HG03571 (cell line): ENCODE measurements around the gene RETREG2.
"Not testable (repeated sequence)": the region's sequence is repeated elsewhere in the genome, so short reads cannot be mapped to it uniquely, and the experiment has no call there.

Source experiments
- ATAC-seq: cut with Tn5 transposase; IDR thresholded peaks from one replicate; pipeline ENCODE4 v1.9.1; 2021; ENCODE audit not compliant: unreplicated experiment

RETREG2 gene

DNA sequence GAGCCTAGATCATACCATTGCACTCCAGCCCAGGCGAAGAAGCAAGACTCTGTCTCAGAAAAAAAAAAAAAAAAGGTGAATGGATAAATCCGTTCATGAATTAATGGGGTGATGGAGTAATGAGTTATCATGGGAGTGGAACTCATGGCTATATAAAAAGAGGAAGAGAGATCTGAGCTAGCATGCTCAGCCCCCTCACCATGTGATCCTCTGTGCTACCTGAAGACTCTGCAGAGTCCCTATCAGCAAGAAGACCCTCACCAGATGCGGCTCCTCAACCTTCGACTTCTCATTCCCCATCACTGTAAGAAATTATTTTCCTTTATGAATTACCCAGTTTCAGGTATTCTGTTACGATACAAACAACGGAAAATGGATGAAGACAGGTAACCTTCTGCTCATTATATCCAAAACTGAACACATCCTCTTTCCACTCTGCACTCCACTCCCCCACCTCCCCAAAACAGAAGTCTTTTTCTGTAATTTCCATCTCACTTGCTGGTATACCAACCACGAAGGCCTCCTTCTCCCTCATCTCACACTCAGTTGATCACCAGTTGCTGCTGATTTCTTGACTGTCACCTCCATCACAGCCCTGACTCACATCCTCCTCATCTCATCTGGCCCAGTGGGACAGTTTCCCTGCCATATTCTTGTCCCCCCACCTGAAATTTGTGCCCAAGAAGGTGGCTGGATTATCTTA lies 8.8 kb downstream of the RETREG2 start:
- ATAC-seq: no peak

DNA sequence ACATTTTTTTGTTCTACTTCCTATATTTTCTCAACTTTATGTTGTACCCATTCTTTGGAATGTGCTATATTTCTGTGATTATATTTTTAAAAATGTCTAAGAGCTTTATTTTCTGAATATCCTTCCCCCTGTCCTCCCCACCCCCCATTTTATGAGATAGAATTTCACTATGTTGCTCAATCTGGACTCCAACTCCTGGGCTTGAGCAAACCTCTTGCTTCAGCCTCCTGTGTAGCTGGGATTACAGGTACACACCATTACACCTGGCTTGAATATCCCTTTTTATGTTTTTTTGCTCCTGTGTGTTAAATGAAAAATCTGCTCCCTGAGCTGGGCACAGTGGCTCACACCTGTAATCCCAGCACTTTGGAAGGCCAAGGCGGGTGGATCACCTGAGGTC lies 19.3 kb downstream of the RETREG2 start:
- ATAC-seq: no peak

DNA sequence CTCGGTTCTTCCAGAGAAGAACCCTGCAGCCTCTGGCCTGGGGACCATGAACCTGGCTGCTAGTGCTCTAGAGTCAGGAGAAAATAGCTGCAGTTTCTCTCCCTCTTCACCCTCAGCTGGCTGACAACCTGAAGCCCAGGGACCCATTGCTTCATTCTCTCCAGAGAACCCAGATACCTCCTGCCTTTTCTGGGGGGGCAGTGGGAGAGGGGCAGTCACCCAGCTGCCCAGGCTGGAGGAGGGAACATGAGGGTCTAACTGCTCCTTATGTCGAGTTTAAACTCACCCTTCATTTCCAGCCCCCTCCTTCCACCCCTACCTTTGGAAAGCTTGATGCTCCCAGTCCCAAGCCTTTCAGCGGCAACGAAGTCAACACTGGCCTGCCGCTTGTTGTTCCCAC lies 20.9 kb downstream of the RETREG2 start:
- ATAC-seq: no peak

DNA sequence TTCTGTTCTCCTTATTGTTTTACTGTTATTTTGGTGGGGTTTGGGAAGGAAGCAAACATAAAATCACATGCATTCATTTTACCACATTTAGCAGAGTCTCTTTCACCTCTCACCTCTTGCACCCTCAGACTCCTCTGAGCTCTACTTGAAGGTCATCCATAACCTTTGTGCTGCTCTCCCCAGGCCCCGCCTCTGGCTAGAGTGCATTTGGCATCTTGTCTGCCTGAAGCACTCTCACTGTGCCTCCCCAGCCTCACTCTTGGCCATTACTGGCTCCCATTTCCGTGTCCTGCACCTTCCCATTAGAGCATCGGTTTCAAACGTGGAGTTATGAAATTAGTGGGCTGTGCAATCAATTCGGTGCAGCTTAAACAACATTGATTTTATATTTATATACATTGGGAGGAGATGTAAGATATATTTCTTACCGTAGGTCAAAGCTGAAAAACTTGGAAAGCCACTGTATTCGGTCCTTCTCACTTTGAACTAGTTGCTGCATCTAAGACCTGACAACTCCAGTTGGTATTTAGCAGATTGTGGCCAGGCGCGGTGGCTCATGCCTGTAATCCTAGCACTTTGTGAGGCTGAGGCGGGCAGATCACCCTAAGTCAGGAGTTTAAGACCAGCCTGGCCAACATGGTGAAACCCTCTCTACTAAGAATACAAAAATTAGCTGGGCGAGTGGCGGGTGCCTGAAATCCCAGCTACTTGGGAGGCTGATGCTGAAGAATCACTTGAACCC lies 21.6 kb downstream of the RETREG2 start:
- ATAC-seq: no peak

DNA sequence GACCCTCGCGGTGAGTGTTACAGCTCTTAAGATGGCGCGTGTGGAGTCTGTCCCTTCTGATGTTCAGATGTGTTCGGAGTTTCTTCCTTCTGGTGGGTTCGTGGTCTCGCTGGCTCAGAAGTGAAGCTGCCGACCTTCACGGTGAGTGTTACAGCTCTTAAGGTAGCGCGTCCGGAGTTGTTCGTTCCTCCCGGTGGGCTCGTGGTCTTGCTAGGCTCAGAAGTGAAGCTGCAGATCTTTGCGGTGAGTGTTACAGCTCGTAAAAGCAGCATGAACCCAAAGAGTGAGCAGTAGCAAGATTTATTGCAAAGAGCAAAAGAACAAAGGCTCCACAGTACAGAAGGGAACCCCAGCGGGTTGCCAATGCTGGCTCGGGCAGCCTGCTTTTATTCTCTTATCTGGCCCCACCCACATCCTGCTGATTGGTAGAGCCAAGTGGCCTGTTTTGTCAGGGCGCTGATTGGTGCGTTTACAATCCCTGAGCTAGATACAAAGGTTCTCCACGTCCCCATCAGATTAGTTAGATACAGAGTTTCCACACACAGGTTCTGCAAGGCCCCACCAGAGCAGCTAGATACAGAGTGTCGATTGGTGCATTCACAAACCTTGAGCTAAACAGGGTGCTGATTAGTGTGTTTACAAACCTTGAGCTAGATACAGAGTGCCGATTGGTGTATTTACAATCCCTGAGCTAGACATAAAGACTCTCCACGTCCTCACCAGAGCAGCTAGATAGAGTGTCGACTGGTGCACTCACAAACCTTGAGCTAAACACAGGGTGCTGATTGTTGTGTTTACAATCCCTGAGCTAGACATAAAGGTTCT lies 22.6 kb downstream of the RETREG2 start:
- ATAC-seq: not testable (repeated sequence)

DNA sequence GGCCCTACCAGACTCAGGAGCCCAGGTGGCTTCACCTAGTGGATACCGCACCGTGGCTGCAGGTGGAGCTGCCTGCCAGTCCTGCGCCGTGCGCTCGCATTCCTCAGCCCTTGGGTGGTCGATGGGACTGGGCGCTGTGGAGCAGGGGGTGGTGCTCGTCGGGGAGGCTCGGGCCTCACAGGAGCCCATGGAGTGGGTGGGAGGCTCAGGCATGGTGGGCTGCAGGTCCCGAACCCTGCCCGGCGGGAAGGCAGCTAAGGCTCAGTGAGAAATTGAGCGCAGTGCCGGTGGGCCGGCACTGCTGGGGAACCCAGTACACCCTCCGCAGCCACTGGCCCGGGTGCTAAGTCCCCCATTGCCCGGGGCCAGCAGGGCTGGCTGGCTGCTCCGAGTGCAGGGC lies 23.3 kb downstream of the RETREG2 start:
- ATAC-seq: not testable (repeated sequence)

DNA sequence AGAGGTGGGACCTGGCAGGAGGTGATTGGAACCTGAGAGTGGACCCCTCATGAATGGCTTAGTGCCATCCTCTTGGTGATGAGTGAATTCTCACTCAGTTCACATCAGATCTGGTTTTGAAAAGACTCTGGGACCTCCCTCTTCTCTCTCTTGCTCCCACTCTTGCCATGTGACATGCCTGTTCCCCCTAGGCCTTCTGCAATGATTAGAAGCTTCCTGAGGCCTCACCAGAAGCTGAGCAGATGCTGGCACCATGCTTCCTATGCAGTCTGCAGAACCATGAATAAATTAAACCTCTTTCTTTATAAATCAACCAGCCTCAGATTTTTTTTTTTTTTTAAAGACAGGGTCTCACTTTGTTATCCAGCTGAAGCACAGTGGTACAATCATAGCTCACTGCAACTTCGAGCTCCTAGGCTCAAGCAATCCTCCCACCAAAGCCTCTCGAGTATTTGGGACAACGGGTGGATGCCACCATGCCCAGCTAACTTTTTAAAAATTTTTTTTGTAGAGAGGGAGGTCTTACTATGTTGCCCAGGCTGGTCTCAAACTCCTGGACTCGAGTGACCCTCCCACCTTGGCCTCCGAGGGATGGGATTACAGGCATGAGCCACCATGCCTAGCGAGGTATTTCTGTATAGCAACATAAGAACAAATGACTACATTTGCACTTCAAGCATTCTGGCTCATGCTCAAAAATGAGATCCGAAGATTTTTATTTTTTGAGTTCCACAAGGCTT lies 26.5 kb downstream of the RETREG2 start:
- ATAC-seq: no peak

DNA sequence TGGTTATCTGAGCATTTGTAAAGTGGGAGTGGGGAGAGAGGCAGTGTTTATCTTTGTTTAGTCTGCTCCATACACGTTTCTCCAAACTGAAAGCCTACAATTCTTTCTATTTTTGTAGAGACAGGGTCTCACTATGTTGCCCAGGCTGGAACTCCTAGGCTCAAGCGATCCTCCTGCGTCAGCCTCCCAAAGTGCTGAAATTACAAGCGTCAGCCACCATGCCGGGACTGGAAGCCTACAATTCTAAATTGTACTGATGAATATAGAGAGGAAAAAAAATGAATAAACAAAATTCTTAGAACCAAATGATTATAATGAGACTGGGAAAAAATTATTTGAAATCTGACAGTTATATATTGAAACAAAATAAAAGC lies 27.1 kb downstream of the RETREG2 start:
- no peak for ATAC-seq

DNA sequence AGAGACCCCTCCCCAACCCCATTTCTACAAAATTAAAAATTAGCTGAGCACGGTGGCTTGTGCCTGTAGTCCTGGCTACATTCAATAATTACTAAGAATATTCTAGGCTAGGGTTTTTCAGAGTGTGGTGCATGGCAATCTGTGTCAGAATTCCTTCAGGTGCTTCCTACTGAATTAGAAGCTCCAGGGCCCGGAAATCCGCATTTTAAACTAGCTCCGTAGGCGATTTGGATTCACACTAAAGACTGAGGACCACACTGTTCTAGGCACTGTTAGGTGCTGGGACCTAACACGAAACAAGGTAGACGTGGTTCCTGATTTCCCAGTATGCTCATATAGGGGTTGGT lies 27.9 kb downstream of the RETREG2 start:
- no peak for ATAC-seq

DNA sequence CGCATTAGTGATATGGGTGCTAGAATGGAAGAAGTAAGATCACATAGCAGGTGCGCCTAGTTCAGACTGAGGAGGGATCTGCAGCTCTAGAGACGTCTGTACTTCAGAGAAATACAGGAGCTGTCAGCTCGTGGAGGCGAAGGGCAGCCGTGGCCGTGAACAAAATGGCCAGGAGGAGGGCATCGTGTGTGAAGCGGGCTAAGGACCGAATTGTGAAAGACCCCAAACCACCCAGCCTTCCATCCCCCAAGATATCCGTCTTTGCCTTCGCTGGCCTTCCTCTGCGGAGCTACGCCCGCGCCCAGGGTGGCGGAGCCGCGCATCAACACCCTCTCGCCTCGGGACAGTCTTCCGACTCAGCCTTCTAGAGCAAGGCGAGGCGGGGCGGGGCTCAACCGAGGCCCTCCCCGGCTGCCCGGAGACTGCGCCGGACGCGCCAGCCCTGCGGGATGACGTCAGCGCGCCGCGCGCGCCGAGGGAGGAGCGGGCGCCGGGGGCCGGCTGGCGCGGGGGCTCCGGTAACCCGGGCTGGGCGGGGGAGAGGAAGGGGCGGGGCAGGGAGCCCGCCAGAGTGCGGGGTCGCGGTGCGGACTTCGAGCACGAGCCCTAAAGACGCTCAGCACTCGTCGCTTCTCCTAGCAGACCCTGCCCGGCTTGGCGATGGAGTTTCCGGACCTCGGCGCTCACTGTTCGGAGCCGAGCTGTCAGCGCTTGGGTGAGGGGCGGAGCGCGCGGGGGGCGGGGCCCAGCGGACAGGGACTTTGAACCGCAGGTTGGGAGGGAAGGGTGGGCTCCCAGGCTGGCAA lies 28.5 kb downstream of the RETREG2 start, which contains the start of gene ZFAND2B:
Gene ZFAND2B (plus strand): TSS at position 455 of the 806 bp plus-strand sequence. CDS start 206 bp downstream, at position 661.
- ATAC-seq: peak; percentile 97

DNA sequence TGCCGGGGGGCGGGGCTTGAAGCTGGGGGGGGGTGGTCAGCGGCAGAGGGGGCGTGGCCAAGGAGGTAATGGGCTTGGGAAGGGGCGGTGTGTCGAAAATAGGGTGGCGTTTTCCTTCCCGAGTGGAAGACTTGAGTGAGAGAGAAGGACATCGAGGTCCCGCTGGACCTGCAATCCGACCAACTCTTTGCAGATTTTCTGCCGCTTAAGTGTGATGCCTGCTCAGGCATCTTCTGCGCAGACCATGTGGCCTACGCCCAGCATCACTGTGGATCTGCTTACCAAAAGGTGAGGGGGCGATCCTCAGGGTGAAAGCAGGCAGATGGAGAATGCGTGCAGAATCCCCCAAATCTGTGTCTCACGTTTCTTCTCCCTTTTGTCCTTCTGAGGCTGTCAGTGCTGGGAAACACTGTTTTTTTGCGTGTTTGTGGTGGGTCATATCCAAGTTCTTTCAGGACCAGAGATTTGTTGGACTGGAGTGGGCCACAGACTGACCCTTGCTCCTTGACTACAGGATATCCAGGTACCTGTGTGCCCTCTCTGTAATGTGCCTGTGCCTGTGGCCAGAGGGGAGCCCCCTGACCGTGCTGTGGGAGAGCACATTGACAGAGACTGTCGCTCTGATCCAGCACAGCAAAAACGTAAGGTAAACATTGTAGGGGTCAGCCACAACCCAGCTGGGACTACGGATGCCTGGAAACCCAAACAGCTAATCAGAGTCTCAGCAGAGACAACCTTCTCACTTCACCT lies 29.2 kb downstream of the RETREG2 start:
- ATAC-seq: no peak

DNA sequence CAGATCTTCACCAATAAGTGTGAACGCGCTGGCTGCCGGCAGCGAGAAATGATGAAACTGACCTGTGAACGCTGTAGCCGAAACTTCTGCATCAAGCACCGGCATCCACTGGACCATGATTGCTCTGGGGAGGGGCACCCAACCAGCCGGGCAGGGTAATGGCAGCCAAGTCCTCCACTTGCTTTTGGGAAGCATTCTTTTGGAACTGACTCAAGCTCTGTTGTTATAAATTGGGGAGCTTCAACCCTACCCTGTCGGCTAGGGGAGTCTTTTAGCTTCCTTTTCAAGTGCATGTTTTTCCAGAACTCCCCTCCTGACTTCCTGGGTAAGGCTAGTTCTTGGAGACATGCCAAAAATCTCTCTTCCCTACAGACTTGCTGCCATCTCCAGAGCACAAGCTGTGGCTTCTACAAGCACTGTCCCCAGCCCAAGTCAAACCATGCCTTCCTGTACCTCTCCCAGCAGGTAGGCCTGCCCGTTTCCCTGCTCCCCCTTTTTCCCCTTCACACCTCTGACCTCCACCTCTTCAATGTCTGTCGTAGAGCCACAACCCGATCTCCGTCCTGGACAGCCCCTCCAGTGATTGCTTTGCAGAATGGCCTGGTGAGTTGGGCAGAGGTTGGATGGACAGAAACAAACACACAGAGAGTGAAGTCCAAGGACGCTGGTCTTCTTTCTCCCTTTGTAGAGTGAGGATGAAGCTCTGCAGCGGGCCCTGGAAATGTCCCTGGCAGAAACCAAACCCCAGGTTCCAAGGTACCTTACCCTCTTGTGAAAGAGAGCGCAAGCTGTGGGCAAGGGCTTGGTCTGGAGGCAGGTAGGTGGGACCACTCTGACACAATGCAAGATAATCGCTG lies 30.0 kb downstream of the RETREG2 start:
- ATAC-seq: no peak

DNA sequence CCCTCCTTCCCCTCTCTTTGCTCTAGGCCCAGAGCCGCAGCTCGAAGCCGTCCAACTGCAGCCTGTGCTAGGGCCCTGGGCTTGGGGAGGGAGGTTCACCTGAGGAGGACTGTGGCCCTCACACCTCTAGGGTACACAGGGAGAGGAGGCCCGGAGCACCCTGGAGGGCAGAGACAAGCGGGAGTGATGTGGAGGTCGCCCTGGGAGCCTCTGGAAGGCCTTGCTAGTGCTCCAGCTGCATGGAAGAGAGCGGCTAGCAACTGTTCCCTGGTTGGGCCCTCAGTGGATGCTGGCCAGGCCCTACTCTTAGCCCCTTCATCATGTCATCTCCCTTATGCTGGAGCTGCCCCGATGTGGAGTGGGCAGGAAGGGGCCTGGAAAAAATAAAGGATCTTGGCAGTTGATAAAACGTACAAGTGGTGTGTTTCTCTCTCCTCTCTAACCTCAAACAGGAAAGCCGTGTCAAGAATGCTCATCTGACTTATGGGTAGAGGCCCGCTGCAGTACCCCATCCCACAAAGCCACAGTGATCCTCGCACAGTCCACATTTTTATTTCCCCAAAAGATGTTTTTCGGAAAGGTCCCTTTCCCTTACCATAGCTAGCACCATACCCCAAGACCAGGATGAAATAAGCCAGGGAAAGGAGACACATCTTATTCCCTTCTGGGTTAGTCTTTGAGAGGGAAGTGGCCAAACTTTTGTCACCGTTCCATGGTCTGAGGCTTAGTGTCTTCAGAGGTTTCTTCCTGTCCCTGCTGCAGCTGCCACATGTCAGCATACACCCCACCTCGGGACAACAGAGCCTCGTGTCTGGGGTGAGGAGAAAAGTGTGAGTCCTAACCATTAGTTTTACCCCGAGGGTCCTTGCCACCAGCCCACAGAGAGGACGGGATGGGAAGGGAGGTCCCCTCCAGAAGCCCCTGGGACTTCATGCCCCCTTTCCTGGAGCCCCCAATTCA lies 31.4 kb downstream of the RETREG2 start:
- ATAC-seq: no peak

DNA sequence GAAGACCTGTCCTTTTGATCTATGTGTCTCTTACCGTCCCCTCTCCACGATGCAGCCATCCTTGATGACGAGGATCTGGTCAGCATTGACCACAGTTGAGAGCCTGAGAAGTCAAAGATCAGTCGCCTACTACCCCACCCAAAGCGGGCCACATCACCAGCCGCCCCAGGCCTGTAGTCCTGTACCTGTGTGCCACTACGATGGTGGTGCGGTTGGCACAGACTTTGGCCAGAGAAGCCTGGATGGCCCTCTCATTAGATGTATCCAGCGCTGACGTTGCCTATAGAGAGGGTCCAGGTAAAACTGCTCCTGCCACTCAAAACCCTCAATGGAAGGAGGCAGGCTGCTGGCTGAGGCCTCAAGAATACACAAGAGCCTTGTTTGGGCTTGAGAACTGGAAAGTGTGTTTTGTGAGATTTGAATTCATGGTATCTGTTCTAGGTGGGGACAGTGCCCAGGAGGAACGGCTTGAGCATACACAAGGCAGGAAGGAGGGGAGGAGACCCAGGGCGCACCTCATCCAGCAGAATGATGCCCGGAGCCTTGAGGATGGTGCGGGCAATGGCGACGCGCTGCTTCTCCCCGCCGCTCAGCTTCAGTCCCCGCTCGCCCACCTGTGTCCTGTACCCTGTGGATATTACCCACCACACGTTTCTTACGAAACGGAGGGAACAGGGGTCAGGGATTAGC lies 32.3 kb downstream of the RETREG2 start:
- ATAC-seq: no peak

DNA sequence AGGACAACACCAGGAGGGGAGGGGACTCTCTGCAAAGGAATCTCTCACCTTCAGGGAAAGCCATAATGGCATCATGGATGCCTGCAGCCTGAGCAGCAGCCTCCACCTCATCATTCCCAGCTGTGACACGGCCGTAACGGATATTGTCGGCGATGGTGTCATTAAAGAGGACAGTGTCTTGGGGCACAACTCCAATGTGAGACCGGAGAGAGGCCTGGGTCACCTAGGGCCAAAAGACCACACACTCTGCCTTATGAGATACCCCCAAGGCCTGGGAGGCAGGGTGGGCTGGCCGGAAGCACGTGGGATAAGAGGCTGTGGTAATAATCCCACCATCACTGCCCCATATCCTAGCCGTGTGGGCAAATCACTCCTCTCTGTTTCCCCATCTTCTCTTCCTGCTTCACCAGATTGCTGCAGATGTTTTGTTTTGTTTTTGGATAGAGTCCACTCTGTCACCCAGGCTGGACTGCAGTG lies 32.8 kb downstream of the RETREG2 start:
- no peak for ATAC-seq

DNA sequence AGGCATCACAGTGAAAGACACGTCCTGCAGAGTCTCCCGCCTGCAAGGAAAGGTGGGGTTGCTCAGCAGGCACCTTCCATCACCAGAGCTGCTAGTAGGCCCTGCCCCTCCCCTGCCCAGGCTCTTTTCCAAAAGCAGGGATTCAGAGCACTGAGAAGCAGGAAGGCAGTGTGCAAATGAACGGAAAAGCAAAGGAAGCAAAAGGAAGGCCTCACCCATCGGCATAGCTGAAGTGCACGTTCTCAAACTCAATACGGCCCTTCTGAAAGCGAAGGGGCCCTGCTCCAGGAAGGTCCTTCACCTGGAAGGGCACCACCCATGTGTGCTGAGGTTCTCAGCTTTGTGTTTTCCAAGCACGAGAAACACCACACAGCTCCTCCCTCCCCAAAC lies 34.9 kb downstream of the RETREG2 start:
- no peak for ATAC-seq
